ENCODE results near the gene TRAPPC14. TPM values are rescaled to one million over a fixed set of nuclear protein-coding genes. Genes with fewer than 3 reads are reported as not detected.

TRAPPC14 gene
- polyA plus RNA-seq, 4 donors = 20.2 to 24.5 (median 21.3) TPM

DNA sequence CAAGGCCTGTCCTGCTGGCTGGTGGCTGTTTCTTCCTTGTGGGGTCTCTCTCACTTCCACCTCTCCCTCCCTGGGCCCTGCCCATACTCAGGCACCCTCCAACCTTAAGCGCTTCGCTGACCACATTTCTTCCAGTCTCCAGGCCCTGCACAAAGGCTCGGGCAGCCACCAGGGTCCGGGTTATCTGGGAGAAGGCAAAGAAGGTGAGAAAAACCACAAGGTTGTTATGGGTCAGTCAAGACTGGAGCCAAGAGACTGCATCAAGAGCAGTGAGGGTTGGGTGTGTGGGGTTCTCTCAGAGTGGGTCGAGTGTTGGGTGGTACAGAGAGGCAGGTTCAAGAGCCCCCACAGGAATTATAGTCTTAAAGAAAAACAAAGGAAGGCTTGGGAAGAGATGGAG is 16.1 kb upstream of the TRAPPC14 start:
- DNase-seq (ENCODE audit: low read depth in 4 of 4, low spot score in 3 of 4) = no peak

DNA sequence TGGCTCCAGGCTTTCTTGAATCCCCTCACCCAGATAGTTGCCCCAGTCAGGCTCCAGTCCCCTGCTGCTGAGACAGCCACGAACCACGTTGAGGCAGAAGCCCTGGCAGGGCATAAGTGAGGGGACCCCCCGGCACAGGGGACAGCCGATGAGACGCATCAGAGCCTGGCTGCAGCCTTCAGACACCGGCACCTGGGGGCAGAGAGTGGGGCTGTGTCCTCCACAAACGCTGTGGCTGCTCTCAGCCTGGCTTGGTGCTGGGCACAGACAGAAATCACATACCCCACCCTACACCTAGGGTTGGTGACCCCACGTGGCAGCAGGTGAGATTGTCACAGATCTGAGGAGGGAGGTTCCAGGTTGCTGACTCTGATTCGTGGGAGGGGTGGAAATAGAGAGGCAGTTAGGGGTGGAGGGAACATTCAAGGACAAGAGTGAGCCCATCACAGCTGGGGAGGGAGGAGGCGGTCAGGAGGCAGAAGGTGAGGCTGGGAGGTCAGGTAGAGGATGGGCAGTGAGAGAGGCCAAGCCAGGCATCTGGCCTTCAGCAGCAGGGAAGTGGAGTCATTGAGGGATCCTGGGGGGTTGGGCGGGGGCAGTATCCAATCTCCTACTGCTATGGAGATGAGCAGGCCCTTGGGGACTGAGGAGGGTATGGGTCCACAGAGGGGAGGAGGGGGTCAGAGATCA is 15.4 kb upstream of the TRAPPC14 start:
- no peak for DNase-seq (ENCODE audit: low read depth in 4 of 4, low spot score in 3 of 4)

DNA sequence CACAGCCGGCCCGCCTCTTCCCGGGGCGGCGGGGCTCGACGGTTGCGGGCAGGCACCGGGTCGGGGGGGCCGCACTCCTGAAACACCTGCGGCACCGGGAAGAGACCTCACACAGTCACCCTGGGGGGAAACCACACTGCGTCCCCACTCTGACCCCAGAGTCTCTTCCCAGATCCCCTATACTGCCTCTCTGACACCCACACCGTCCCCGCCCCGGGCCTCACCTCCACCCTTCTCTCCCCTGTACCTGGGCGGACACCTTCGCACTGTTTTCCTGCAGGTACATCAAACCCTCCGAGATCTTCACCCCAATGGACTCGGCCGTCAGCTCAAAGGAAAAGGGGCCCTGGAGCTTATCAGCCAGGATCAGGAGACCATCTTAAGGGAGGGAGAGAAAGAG is 13.3 kb upstream of the TRAPPC14 start:
- DNase-seq (ENCODE audit: low read depth in 4 of 4, low spot score in 3 of 4) = no peak

DNA sequence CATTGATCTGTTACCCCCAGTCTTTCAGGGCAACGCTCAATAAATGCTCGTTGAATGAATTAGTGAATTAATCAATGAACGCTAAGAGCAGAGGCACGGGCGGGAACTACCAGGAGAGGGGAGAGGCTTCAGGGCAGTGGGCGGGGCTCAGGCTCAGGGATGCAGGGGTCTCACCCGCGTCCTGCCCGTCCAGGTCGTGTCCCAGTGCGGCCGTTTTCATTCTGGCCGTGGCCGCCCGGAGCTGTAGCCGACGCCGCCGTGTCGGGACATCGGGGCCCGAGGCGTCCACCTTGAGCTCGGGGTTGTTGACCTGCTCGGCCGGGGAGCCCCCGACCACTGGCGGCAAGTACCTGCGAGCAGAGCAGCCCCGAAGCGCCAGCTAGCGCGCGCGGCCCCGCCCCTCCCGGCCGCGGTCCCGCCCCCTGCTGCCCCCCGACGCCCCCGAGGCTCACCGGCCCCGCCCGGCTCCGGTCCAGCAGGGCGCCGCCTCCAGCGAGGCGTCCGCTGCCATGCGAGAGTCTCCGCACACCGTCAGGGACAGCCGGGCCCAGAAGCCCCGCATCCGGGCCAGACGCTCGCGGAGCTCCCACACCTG is 12.7 kb upstream of the TRAPPC14 start:
- DNase-seq (ENCODE audit: low read depth in 4 of 4, low spot score in 3 of 4) = no peak

DNA sequence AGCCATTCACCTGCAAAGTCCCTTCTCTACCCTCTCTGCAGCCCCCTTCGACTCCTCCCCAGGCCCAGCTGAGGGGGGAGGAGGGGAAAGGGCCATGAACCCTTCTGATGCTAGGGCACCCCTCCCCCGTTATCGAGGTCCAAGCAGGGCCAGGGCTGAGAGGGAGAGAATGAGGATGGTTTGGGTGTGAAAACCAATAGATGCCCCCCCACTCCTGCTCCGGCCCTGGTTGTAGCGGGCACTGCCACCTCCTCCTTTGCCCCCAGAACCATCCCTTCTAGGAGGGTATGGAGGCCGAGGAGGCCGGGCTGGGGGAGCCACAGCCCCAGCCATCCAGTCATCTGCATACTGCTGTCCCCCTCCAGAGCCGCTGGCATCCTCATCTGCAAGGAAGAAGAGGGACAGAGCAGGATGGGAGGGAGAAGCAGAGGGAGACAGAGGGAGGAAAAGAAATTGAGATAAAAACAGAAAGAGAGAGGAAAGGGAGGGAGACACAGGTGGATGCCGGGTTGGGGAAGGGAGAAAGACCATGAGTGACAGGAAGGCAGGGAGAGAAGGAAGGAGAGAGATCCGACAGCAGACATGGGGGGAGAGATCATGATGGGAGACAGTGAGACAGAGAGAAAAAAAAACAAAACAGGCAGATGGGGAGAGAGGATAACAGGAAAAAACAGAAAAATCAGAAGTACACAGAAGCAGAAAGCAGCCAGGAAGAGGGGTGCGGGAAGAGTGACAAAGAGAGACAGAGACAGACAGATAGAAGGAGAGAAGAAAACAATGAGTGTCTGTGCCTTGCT is 11.8 kb upstream of the TRAPPC14 start:
- DNase-seq (ENCODE audit: low read depth in 4 of 4, low spot score in 3 of 4) = no peak

DNA sequence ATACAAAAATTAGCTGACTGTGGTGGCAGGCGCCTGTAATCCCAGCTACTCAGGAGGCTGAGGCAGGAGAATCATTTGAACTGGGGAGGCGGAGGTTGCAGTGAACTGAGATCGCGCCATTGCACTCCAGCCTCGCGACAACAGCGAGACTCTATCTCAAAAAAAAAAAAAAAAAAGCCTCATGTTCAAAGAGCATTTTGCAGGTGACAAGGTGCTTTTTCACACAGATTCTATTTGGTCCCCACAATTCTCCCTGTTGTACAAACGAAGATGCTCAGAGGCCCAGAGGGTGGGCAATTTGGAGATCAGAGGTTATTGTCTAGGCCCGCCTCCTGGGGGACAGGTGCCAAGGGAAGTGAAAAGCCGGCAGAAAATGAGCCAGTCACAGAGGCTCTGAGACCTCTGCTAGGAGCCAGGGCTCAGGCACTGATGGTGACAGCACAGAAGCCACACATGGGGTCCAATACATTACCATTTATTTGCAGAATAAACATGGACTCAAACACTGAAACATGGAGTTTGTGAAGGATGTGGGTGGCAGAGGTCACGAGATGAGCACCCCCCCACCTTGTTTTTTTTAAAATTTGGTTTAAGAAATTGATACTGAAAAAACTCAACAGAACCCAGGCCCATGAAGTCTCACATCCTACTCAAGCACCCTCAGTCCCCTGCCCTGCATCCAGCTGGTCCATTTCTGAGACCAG is 10.8 kb upstream of the TRAPPC14 start:
- no peak for DNase-seq (ENCODE audit: low read depth in 4 of 4, low spot score in 3 of 4)

DNA sequence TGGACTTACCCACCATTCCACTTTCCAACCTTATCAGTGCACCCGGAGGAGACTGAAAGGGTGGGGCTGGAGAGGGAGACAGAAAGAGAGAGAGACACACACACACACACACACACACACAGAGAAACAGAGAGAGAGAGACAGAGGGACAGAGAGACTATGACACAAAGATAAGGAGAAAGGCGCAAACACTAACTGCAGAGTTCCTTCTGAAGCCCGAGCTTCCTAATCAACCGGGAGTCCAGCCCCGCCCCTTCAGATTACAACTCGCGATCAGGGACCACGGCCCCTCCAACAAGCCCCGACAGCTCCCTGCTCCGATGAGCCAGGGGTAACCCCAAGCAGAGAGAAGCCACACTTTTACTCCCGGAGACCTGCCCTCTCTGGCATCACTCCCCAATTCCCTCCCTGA is 9.4 kb upstream of the TRAPPC14 start:
- DNase-seq (ENCODE audit: low read depth in 4 of 4, low spot score in 3 of 4) = no peak

DNA sequence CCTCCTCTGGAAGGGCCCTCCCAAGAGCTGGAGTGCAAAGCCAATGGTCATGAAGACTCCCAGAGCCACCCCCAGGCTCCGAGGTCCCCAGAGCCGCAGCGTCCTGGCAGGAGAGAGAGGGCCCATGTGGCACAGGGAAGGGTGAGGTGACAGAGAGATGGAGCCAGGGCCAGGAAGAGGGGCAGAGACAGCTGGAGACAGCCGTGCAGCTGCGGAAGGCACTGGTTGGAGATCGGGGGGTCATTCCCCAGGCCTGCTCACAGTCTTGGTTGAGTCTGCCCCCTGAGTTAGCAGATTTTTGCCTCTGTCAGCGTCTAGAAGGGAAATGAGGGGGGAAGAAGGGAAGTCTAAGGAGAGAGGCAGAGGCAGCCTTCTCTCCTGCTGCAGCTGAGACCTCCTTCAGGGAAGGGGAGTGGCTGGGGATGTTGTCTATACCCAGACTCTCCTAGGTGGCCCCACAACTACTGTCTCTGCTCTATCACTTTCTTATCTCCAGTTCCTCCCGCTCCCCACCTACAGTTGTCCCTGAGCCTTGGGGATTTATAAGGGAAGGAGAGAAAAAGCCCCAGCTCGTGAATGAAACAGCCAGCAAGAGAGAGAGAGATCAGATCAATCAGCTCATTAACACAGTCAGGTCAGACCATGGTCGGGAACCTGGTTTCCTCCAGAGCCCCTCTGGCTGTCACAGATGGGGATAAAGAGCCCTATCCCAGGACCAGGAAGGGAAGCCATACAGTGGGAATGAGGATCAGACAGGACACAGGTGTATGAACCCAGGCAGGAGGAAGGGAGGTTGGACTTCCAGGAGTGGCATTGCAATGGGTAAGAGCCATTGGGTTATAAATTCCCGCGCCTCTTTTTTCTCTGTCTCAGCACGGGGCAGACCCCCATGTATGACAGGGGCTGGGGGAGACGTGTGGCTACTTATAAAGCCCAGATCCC is 8.7 kb upstream of the TRAPPC14 start:
- no peak for DNase-seq (ENCODE audit: low read depth in 4 of 4, low spot score in 3 of 4)

DNA sequence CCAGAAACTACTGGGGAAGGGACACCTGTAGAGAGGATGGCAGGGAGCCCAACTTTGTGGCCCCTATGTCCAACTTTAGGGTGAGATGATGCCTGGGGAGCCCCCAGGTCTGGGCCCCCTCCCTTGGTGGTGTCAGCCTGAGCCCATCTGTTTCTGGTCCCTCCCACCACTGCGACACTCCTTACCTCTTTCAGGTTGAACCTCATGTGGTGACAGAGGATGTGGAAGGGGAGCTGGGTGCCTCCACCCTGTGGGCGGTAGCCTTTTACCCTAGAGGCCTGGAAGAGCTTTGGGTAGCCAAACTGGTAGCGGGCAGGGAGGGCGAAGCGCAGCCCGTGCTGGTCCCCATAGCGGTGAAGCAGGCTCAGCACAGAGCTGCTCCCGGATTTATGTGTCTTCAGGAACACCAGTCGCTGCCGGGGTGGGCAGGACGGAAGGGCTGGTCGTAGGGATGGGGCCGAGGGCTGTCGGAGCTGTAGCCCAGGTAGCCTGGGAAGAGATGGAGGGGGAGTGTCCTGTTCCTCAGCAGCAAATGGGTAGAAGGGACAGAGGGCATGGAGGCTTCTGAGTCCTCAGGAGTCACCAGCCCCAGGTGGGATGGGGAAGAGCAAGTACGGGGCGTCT is 7.9 kb upstream of the TRAPPC14 start:
- no peak for DNase-seq (ENCODE audit: low read depth in 4 of 4, low spot score in 3 of 4)

DNA sequence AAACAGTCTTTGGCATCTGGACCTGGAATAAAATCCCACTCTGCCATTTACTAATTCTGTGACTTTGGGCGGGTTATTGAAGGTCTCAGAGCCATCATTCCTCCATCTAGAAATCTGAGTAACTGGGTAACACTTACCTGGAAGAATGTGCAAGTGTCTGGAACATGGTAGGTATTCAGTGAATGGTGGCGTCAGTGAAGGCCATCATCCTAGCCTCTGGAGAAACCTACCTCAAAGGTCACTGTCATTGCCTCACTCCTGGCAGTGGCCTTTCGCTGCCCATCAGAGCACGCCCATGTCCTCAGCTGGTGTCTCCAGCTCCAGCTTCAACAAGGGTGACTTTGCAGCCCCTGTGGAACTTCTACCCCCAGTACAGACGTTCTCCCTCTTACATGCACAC is 5.3 kb upstream of the TRAPPC14 start:
- DNase-seq (ENCODE audit: low read depth in 4 of 4, low spot score in 3 of 4) = no peak

DNA sequence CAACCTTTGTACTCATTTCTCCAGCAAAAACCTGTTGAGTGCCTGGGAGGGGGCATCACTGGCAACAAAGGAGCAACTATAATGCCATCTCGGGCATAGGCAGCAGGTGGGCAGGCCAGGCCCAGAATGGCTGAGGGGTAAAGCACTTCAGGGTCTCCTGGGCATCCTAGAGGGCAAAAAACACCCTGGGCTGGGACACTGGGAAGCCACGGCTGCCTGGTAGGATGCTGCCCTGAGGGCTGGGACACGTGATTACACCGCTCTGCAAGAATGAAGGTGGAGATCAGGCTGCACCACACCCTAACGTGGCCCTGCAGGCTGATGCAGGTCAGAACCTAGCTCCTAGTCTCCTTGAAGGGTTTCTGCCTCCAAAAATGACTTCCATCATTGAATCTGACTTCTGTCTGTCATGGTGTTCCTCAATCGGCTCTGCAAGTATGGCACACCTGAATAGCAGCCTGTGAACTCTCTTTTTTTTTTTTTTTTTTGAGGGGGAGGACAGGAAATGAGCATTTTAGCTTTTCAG is 4.5 kb upstream of the TRAPPC14 start:
- no peak for DNase-seq (ENCODE audit: low read depth in 4 of 4, low spot score in 3 of 4)

DNA sequence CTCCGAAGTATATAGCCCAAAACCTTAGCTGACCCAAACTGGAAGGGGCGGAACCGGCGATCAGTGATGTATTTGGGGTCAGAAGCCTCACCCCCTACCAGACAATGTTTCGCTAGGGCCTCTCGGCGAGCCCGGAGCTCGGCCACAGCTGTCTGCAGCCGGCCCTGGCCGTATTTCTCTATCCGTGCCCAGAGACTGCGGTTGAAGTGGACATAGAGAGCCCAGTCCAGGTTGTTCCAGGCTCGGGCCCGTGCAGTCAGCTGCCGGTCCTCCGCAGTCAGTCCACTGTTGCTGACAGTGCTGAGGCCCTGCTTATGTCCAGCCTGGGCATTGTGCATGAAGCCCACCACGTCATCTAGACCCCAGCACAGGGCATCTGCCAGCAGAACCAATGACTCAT is 1.5 kb upstream of the TRAPPC14 start:
- DNase-seq (ENCODE audit: low read depth in 4 of 4, low spot score in 3 of 4) = no peak

DNA sequence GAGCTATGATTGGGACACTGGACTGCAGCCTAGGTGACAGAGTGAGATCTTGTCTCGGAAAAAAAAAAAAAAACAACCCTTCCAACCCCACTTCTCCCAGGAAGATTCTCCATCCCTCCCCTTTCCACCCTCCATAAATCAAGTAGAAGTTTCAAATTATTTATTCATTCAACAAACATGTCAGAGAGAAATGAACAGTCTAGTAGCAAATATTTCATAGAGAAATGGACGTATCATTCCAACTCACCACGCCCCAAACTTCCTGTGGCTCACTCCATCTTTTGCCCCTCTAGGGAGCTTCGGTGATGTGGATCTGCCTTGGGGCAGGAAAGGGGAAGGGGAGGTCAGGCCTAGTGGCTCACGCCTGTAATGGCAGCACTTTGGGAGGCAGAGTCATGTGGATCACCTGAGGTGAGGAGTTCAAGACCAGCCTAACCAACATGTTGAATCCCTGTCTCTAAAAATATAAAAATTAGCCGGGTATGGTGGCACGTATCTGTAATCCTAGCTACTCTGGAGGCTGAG is 638 bp upstream of the TRAPPC14 start:
- no peak for DNase-seq (ENCODE audit: low read depth in 4 of 4, low spot score in 3 of 4)

DNA sequence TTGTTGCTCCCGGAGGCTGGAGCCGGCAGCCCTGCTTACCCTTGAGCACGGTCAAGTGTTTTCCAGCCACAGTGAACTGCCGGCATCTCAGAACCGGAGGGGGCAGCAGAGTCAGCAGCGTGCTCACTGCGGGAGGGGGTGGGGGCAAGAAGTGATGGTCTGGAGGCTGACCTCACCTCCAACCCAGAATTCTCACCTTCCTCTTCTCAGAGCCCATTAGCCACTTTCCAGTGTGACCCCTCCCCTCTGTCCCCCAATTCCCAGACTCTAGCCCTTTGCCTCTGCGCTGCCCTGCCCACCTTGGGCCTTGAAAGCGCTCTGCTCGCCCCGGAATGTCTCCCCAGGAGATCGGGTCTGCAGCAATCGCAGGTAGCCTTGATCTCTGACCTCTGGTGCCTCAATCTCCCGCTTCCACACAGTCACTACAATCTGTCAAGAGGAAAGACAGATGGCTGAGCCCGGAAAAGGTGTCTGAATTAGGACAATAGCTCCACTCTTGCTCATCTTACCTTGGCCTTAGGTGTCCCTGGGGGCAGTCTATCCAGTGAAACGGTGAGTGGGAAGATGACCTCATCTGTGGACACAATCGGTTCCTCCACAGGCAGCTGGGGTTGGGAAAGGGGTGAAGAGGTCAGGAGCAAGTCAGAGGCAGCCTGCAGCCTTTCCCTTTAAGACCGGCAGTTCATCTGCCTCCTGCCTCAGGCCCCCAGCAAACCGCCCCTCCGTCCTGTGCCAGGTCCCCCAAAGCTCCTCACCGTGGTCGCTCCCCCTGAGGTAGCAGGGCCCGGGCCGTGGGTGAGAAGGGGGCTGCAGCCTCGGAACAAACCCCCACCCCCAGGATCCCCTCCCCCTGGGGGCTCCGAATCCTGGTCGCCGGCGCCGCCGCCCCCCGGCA is 942 bp downstream of the TRAPPC14 start:
- no peak for DNase-seq (ENCODE audit: low read depth in 4 of 4, low spot score in 3 of 4)

DNA sequence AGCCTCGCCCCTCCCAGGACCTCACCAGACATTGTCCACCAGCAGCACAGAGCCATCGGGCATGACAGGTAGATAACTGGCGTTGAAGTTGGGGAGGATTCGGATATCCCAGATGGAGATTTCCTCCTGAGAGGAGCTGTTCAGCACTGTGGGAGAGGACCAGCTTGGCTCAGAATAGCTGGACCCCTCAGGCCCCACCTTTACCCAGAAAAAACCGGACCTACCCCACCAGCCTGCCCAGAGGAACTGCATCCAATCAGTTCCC is 1.5 kb downstream of the TRAPPC14 start:
- no peak for DNase-seq (ENCODE audit: low read depth in 4 of 4, low spot score in 3 of 4)

DNA sequence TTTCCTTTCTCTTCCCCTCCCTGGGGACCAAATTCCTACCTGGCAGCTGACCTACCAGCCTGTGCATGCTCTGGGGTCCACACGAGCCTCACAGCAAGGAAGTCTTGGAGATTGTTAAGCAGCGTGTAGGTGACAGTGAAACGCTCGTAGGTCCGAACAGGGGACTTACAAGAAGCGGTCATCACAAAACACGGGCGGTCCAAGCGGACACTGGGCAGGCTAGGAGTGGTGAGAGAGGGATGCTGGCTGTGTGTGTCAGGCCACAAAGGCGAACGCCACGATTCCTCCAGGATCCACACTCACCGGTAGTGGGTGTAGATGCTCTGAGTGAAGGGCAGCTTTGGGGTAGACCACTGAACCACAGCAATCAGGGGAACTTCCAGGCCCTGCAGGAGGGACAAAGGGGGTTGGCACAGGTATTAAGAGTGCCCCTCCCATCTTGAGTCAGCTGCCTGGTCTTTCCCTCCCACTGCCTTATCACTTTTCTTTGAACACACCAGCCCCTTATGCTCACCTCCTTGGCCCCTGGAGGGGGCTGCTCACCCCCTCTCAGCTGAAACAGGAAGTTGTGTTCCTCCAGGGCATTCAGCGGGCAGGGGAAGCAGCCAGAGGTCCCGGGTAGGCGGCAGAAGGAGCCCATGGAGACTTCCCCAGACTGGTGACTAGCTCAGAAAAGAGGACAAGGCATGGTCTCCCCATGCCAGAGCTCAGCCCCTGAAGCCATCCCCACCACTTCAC is 2.0 kb downstream of the TRAPPC14 start:
- DNase-seq (ENCODE audit: low read depth in 4 of 4, low spot score in 3 of 4) = no peak

DNA sequence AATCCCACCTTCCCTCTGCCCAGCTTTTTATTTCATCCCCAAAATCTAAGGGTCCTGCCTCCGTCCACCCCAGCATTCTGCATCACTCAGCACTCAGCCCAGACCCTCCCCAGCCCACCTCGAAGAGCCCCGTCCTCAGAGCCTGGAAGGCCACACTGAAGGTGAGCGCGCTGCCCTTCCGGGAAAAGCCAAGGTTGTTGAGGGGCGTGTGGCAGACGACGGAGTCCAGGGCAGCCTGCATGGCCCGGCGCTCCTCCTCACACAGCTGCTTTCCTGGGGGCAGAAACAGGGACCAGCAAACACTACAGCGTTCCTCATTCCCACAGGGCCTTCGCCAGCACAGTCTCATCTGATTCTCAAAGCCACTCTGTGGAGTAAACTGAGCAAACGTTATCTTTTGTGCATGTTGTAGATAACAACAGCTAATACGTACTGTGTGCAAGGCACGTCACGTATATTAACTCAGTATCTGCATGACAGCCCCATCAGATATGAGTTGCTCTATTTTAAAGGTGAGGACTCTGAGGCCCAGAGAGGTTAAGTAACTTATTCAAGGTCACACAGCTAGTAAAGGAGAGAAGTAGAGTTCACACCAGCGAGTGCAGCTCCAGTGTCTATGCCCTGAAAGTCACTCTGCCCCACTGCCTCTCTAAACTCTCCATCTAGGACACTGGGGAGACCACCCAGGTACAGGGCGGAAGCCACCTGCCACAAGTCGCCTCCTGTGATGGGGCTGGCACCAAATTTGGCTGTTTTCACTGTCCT is 2.8 kb downstream of the TRAPPC14 start:
- DNase-seq (ENCODE audit: low read depth in 4 of 4, low spot score in 3 of 4) = no peak

Measured in right renal pelvis (tissue), 4 donors.